Measurements from ENCODE around the gene ENAH.
"Not testable (repeated sequence)": the region's sequence is repeated elsewhere in the genome, so short reads cannot be mapped to it uniquely, and the experiment has no call there.

ENAH gene

DNA sequence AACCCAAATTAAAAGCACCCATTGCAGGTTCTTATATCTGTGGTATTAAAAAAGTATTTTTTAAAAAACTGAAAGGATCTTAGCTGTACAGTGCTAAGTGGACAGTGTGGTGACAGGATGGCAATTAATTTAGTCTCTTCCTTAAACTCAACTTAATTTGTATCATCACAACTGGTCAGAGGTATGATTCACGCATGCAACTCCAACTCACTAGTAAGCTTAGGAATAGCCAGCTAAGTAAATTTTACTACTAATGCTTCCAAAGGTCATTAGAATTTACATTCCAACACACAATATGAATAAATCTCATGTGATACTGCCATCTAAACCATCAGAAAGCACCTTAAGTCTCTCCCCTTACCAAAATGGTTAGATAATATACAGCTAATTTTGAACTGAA is 35.4 kb downstream of the ENAH start:
- no peak for DNase-seq (ENCODE audit: low spot score)
- H3K27ac Mint-ChIP-seq: no peak overlapping the region
- no peaks in the 10 kb centered on the region for H3K4me1 Mint-ChIP-seq (ENCODE audit: low read depth)
- H3K4me3 Mint-ChIP-seq: no peak overlapping the region
- H3K9me3 Mint-ChIP-seq: no peaks in the 10 kb centered on the region
- no peaks in the 10 kb centered on the region for H3K36me3 Mint-ChIP-seq (ENCODE audit: low read depth)
- peaks cover 3% of the 10 kb centered on the region for H3K27me3 Mint-ChIP-seq (ENCODE audit: low read depth)

- H3K27ac Mint-ChIP-seq; H3K9me3 Mint-ChIP-seq; H3K27me3 Mint-ChIP-seq (ENCODE audit: low read depth); H3K4me3 Mint-ChIP-seq; H3K4me1 Mint-ChIP-seq (ENCODE audit: low read depth); H3K36me3 Mint-ChIP-seq (ENCODE audit: low read depth); DNase-seq (ENCODE audit: low spot score): not testable (repeated sequence)
These were observed 37.5 kb downstream of the ENAH start for GRCh38 chr1:225615403-225615790.

DNA sequence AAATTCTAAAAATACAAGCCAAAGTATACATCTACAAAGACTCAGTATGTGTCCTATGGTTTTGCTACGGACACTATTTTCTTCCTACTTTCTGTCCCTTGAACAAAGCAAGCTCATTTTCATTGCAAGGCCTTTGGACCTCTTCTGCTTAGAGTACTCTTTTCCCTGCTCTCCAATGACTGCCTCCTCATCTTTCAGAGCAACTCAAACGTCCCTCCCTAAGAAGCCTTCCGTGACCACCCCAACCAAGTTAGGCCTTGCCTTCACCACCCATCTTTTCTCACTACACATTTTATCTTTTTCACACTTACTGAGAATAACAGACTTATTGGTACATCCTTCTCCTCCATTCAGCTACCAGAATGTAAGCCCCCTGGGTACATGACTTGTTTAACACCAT is 39.9 kb downstream of the ENAH start:
- DNase-seq (ENCODE audit: low spot score): no peak
- Mint-ChIP-seq H3K4me1 (ENCODE audit: low read depth) (no peaks in the 10 kb centered on the region), H3K4me3 (no peak overlapping the region), H3K9me3 (no peaks in the 10 kb centered on the region), H3K36me3 (ENCODE audit: low read depth) (no peaks in the 10 kb centered on the region), H3K27ac (no peak overlapping the region), H3K27me3 (ENCODE audit: low read depth) (peaks cover 6% of the 10 kb centered on the region)

- no peak overlapping the region for H3K27ac Mint-ChIP-seq
- H3K36me3 Mint-ChIP-seq (ENCODE audit: low read depth): no peaks in the 10 kb centered on the region
- H3K4me3 Mint-ChIP-seq: no peak overlapping the region
- DNase-seq (ENCODE audit: low spot score): no peak
- H3K4me1 Mint-ChIP-seq (ENCODE audit: low read depth): no peaks in the 10 kb centered on the region
- H3K27me3 Mint-ChIP-seq (ENCODE audit: low read depth): peaks cover 3% of the 10 kb centered on the region
- H3K9me3 Mint-ChIP-seq: no peaks in the 10 kb centered on the region
These were observed 40.6 kb downstream of the ENAH start for GRCh38 chr1:225612287-225612686.

DNA sequence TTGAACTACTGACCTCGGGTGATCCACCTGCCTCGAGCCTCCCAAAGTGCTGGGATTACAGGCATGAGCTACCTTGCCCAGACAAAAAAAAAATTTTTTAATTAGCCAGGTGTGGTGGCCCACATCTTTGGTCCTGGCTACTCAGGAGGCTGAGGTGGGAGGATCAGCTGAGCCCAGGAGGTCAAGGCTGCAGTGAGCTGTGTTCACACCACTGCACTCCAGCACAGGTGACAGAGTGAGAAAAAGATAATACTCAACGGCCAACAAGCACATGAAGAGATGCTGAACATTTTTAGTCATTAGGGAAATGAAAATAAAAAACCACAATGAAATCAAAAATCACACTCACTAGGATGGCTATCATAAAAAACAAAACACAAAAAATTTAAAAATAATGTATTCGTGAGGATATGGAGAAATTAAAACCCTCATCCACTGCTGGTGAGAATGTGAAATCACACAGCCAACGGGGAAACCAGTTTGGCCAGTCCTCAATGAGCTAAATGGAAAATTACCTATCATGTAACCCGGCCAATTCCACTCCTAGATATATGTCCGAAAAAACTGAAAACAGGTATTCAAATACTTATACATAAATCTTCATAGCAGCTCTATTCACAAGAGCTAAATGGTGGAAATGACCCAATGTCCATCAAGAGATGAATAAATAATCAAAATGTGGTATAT is 41.2 kb downstream of the ENAH start:
- no peak overlapping the region for H3K27ac Mint-ChIP-seq

GRCh38 chr1:225610539-225610938 is 42.4 kb downstream of the ENAH start:
- Mint-ChIP-seq H3K4me3 (no peak overlapping the region), H3K4me1 (ENCODE audit: low read depth) (no peaks in the 10 kb centered on the region), H3K27ac (no peak overlapping the region), H3K36me3 (ENCODE audit: low read depth) (no peaks in the 10 kb centered on the region), H3K9me3 (no peaks in the 10 kb centered on the region), H3K27me3 (ENCODE audit: low read depth) (peaks cover 3% of the 10 kb centered on the region)
- DNase-seq (ENCODE audit: low spot score): no peak

More for the DNA sequence above, 41.2 kb downstream of the ENAH start:
- DNase-seq (ENCODE audit: low spot score): no peak
- H3K36me3 Mint-ChIP-seq (ENCODE audit: low read depth): no peaks in the 10 kb centered on the region
- no peaks in the 10 kb centered on the region for H3K9me3 Mint-ChIP-seq
- no peaks in the 10 kb centered on the region for H3K4me1 Mint-ChIP-seq (ENCODE audit: low read depth)
- H3K27me3 Mint-ChIP-seq (ENCODE audit: low read depth): peaks cover 3% of the 10 kb centered on the region
- H3K4me3 Mint-ChIP-seq: no peak overlapping the region

GRCh38 chr1:225608014-225608796 is 44.7 kb downstream of the ENAH start:
- Mint-ChIP-seq H3K9me3 (no peaks in the 10 kb centered on the region), H3K4me1 (ENCODE audit: low read depth) (no peaks in the 10 kb centered on the region), H3K4me3 (no peak overlapping the region), H3K27ac (no peak overlapping the region), H3K36me3 (ENCODE audit: low read depth) (no peaks in the 10 kb centered on the region), H3K27me3 (ENCODE audit: low read depth) (peaks cover 3% of the 10 kb centered on the region)
- no peak for DNase-seq (ENCODE audit: low spot score)

DNA sequence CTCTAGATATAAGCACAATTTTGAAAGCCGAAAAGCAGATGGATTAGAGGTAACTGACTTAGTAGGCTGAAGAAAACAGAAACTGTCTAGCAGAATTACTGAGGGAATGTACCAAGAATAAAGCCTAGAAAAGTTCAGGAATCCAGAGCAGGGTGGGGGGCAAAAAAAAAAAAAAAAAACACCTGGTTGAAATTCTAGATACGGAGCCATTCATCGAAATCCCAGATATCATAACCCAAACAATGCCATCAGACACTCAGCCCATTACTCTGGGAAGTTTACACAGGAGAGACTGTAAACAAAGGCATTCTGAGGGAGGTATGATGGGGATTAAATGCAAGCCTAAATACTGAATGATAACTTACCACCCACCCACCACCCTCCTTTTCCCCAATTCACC is 45.6 kb downstream of the ENAH start:
- Mint-ChIP-seq H3K27me3 (ENCODE audit: low read depth) (peaks cover 6% of the 10 kb centered on the region), H3K4me3 (no peak overlapping the region), H3K27ac (no peak overlapping the region), H3K9me3 (no peaks in the 10 kb centered on the region), H3K36me3 (ENCODE audit: low read depth) (no peaks in the 10 kb centered on the region), H3K4me1 (ENCODE audit: low read depth) (no peaks in the 10 kb centered on the region)
- no peak for DNase-seq (ENCODE audit: low spot score)

DNA sequence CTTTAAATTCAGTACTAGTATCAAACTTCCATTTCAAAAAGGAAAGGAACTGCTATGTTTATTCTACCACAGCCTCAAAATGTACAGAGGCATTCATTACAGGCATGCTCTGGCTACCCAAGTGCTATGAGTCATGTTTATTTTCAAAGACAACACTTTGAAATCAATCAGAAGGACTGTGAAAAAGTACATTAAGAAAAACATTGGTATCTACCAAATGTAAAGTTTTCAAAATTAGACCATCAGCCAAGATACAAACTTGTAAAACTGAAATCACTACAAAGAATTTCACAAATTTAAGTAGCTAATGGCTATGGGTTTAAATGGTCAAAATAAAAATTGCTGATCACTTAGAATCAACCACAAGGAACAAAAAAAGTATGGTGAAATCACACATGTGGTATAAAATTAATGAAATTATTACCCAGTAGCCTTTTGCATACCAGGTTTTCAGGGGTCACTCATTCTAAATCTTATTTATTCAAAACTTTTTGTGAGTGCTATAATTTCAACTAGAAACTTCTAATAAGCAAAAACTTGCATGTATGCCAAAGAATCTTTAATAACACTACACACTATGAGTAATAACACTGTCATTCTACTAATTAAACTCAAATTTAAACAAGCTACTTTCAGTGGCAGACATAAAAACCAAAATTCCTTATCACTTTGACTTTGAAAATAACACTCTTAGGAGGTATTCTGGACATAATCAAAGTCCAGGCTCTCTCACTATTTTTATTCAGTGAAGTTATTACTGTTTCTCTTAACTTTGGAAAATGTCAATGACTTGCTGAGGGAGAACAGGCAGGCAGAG is 49.2 kb downstream of the ENAH start:
- Mint-ChIP-seq H3K36me3 (ENCODE audit: low read depth) (no peaks in the 10 kb centered on the region), H3K4me1 (ENCODE audit: low read depth) (no peaks in the 10 kb centered on the region), H3K27ac (no peak overlapping the region), H3K9me3 (no peaks in the 10 kb centered on the region), H3K27me3 (ENCODE audit: low read depth) (peaks cover 4% of the 10 kb centered on the region), H3K4me3 (no peak overlapping the region)
- DNase-seq (ENCODE audit: low spot score): no peak

- no peaks in the 10 kb centered on the region for H3K9me3 Mint-ChIP-seq
- H3K4me3 Mint-ChIP-seq: no peak overlapping the region
- no peaks in the 10 kb centered on the region for H3K36me3 Mint-ChIP-seq (ENCODE audit: low read depth)
- no peaks in the 10 kb centered on the region for H3K4me1 Mint-ChIP-seq (ENCODE audit: low read depth)
- H3K27ac Mint-ChIP-seq: no peak overlapping the region
- DNase-seq (ENCODE audit: low spot score): no peak
- H3K27me3 Mint-ChIP-seq (ENCODE audit: low read depth): peaks cover 6% of the 10 kb centered on the region
These were observed 50.2 kb downstream of the ENAH start for GRCh38 chr1:225602590-225603206.

GRCh38 chr1:225601902-225602589 is 50.9 kb downstream of the ENAH start:
- H3K4me3 Mint-ChIP-seq: no peak overlapping the region
- no peak for DNase-seq (ENCODE audit: low spot score)
- H3K36me3 Mint-ChIP-seq (ENCODE audit: low read depth): no peaks in the 10 kb centered on the region
- no peaks in the 10 kb centered on the region for H3K9me3 Mint-ChIP-seq
- H3K27ac Mint-ChIP-seq: no peak overlapping the region
- H3K27me3 Mint-ChIP-seq (ENCODE audit: low read depth): peaks cover 6% of the 10 kb centered on the region
- no peaks in the 10 kb centered on the region for H3K4me1 Mint-ChIP-seq (ENCODE audit: low read depth)

DNA sequence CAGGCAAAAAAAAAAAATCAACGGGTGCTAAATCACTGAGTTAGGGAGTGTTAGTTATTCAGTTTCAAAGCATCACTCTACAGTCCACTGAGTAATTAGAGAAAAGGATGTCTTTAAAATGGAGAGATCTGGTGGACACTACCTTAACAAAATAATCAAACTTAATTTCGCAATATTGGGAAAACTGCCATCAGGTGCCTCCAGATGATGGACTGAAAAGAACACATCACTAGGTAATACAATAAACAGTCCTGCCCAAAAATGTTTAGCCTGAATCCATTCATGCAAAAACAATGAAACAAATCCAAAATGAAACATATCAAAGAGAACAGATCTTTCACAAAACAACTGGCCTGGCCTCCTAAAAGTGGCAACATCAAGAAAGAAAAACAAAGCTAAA is 54.1 kb downstream of the ENAH start:
- no peaks in the 10 kb centered on the region for H3K4me1 Mint-ChIP-seq (ENCODE audit: low read depth)
- no peaks in the 10 kb centered on the region for H3K36me3 Mint-ChIP-seq (ENCODE audit: low read depth)
- H3K27ac Mint-ChIP-seq: no peak overlapping the region
- H3K27me3 Mint-ChIP-seq (ENCODE audit: low read depth): peaks cover 12% of the 10 kb centered on the region
- no peak overlapping the region for H3K4me3 Mint-ChIP-seq
- no peak for DNase-seq (ENCODE audit: low spot score)
- no peaks in the 10 kb centered on the region for H3K9me3 Mint-ChIP-seq

DNA sequence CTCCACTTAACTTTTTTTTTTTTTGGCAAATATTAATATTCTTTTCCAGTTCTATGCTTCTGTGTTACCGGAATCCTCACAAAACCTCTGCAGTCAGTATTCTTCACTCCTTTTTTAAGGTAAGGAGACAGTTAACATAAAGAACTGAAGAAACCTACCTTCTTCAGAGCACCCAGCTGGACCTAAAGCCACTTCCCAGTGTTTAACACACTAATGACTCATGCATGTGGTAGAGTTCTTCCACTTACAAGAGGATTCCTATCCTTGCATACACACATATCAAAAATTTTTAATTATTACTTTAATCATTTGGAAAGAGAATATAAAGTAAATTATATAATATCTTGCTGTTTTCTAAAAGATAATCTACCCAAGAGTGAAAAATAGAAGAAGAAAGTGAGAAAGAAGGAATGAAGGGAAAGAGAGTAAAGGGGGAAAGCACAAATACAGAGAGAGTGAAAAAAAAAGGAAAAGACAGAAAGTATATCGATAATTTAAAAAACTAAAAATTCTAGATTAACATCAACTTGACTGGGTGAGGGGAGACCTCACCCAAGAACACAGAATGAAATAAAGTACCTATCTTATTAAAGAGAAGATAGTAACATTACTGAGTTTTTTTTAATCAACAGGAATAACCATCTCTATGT is 54.9 kb downstream of the ENAH start:
- H3K4me3 Mint-ChIP-seq: no peak overlapping the region
- H3K36me3 Mint-ChIP-seq (ENCODE audit: low read depth): no peaks in the 10 kb centered on the region
- no peaks in the 10 kb centered on the region for H3K9me3 Mint-ChIP-seq
- H3K27ac Mint-ChIP-seq: no peak overlapping the region
- no peak for DNase-seq (ENCODE audit: low spot score)
- peaks cover 12% of the 10 kb centered on the region for H3K27me3 Mint-ChIP-seq (ENCODE audit: low read depth)
- no peaks in the 10 kb centered on the region for H3K4me1 Mint-ChIP-seq (ENCODE audit: low read depth)
